ENCODE measurements around the gene SLC30A1. TPM values are rescaled to one million over a fixed set of nuclear protein-coding genes. Genes with fewer than 3 reads are reported as not detected.

Gene SLC30A1
- total and polyA plus RNA-seq, 2 of the 13 experiments (the other 11 are each of a cell fraction or from before 2014, with no cell fraction given), result 5.9 to 24.4 TPM

DNA sequence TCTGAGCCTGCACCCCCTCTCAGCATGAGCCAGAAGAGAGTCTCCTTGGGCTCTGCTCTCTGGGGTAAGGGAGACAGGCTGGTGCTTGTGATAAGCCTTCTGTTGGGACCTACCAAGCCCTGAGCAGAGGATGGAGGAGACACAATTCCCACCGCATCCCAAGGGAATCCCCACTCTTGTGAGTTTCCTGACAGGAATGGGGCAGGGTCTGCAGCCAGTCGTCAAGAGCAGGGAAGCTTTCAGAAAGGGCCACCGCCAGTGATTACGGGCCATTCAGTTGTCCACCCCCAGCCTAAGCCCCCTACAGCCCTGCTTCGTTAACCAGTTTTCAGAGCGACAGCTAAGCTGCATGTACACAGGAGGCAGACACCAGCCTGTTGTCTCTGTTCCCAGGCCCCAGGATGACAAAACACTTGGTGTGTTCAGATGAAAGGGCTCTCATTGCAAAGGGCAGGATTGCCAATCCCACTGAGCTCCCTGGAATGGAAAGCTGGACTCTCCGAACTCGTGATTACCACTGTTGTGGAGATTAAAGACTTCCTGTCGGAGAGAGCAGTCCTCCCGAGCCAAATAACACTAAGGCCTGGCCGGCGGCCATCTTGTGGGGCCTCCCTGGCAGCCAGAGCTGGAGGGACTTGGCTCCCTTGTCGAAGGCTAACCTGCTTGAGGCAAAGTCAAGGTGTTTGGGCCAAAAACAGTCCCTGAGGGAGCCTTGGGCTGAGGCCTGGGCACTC lies 37.4 kb upstream of the SLC30A1 start (continued):
- TF ChIP-seq, protein P1, sequence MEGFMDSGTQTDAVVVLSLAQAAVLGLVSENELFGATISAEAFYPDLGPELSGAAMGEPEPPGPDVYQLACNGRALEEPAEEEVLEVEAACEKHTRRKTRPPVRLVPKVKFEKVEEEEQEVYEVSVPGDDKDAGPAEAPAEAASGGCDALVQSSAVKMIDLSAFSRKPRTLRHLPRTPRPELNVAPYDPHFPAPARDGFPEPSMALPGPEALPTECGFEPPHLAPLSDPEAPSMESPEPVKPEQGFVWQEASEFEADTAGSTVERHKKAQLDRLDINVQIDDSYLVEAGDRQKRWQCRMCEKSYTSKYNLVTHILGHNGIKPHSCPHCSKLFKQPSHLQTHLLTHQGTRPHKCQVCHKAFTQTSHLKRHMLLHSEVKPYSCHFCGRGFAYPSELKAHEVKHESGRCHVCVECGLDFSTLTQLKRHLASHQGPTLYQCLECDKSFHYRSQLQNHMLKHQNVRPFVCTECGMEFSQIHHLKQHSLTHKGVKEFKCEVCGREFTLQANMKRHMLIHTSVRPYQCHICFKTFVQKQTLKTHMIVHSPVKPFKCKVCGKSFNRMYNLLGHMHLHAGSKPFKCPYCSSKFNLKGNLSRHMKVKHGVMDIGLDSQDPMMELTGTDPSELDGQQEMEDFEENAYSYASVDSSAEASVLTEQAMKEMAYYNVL (CRISPR knock-in tag; IDR thresholded peaks at IDR 0.05; ENCODE audit: borderline replicate concordance), result 0 out of 2 replicates have a peak, but pooled peaks have one; percentile 1
- TF ChIP-seq HMGA1 (CRISPR knock-in tag; conservative IDR thresholded peaks at IDR 0.05) (no peak), YEATS4 (CRISPR knock-in tag; IDR thresholded peaks at IDR 0.05; ENCODE audit: borderline replicate concordance) (no peak), NBN (conservative IDR thresholded peaks at IDR 0.05) (no peak), ZNF207 (IDR thresholded peaks at IDR 0.05; ENCODE audit: borderline replicate concordance) (no peak), CCAR2 (optimal IDR thresholded peaks at IDR 0.05; ENCODE audit: low read depth, low read length) (no peak), NR1H2 (CRISPR knock-in tag; IDR thresholded peaks at IDR 0.05; ENCODE audit: borderline replicate concordance, low read depth) (no peak), HNF4A (CRISPR knock-in tag; IDR thresholded peaks at IDR 0.05) (peak; percentile 27; the same call in 1 of the 2 replicates), NONO (IDR thresholded peaks at IDR 0.05) (no peak), NONO (CRISPR knock-in tag; conservative IDR thresholded peaks at IDR 0.05) (no peak), ZFP36L1 (CRISPR knock-in tag; IDR thresholded peaks at IDR 0.05) (no peak), NFKBIZ (CRISPR knock-in tag; IDR thresholded peaks at IDR 0.05) (no peak), ATF7-NPFF (CRISPR knock-in tag; IDR thresholded peaks at IDR 0.05; ENCODE audit: low read depth) (no peak), ZNF430 (CRISPR knock-in tag; IDR thresholded peaks at IDR 0.05) (no peak), ZNF44 (CRISPR knock-in tag; IDR thresholded peaks at IDR 0.05) (no peak), SMAD3 (CRISPR knock-in tag; IDR thresholded peaks at IDR 0.05) (no peak)
- TF ChIP-seq, protein P2, sequence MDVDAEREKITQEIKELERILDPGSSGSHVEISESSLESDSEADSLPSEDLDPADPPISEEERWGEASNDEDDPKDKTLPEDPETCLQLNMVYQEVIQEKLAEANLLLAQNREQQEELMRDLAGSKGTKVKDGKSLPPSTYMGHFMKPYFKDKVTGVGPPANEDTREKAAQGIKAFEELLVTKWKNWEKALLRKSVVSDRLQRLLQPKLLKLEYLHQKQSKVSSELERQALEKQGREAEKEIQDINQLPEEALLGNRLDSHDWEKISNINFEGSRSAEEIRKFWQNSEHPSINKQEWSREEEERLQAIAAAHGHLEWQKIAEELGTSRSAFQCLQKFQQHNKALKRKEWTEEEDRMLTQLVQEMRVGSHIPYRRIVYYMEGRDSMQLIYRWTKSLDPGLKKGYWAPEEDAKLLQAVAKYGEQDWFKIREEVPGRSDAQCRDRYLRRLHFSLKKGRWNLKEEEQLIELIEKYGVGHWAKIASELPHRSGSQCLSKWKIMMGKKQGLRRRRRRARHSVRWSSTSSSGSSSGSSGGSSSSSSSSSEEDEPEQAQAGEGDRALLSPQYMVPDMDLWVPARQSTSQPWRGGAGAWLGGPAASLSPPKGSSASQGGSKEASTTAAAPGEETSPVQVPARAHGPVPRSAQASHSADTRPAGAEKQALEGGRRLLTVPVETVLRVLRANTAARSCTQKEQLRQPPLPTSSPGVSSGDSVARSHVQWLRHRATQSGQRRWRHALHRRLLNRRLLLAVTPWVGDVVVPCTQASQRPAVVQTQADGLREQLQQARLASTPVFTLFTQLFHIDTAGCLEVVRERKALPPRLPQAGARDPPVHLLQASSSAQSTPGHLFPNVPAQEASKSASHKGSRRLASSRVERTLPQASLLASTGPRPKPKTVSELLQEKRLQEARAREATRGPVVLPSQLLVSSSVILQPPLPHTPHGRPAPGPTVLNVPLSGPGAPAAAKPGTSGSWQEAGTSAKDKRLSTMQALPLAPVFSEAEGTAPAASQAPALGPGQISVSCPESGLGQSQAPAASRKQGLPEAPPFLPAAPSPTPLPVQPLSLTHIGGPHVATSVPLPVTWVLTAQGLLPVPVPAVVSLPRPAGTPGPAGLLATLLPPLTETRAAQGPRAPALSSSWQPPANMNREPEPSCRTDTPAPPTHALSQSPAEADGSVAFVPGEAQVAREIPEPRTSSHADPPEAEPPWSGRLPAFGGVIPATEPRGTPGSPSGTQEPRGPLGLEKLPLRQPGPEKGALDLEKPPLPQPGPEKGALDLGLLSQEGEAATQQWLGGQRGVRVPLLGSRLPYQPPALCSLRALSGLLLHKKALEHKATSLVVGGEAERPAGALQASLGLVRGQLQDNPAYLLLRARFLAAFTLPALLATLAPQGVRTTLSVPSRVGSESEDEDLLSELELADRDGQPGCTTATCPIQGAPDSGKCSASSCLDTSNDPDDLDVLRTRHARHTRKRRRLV (CRISPR knock-in tag; IDR thresholded peaks at IDR 0.05), result no peak
- TF ChIP-seq, protein P3, sequence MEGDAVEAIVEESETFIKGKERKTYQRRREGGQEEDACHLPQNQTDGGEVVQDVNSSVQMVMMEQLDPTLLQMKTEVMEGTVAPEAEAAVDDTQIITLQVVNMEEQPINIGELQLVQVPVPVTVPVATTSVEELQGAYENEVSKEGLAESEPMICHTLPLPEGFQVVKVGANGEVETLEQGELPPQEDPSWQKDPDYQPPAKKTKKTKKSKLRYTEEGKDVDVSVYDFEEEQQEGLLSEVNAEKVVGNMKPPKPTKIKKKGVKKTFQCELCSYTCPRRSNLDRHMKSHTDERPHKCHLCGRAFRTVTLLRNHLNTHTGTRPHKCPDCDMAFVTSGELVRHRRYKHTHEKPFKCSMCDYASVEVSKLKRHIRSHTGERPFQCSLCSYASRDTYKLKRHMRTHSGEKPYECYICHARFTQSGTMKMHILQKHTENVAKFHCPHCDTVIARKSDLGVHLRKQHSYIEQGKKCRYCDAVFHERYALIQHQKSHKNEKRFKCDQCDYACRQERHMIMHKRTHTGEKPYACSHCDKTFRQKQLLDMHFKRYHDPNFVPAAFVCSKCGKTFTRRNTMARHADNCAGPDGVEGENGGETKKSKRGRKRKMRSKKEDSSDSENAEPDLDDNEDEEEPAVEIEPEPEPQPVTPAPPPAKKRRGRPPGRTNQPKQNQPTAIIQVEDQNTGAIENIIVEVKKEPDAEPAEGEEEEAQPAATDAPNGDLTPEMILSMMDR (CRISPR knock-in tag; IDR thresholded peaks at IDR 0.05), result no peak

All from HepG2 (cell line).